HEK293 (cell line): ENCODE results near the gene CBY1.

Experiments
- BCL11A ChIP-seq: fragments of 450-650 bp; formaldehyde crosslinking; IDR thresholded peaks from 2 replicates; pipeline ENCODE4 v1.5.1; 2016; ENCODE audit warnings: low read depth, missing biosample characterization, missing genetic modification characterization
- GLI2 ChIP-seq: fragments of 450-650 bp; formaldehyde crosslinking; IDR thresholded peaks from 2 replicates; pipeline ENCODE4; 2017; ENCODE audit warnings: missing biosample characterization, missing genetic modification characterization, low read depth, borderline replicate concordance
- KLF1 ChIP-seq: fragments of 450-650 bp; formaldehyde crosslinking; IDR thresholded peaks from 2 replicates; pipeline ENCODE4 v1.5.1; 2016; ENCODE audit warnings: missing biosample characterization, missing genetic modification characterization
- OSR2 ChIP-seq: fragments of 450-650 bp; formaldehyde crosslinking; IDR thresholded peaks from 2 replicates; pipeline ENCODE4 v1.5.1; 2016; ENCODE audit warnings: missing biosample characterization, missing genetic modification characterization
- SP7 ChIP-seq: fragments of 450-650 bp; formaldehyde crosslinking; IDR thresholded peaks from 2 replicates; pipeline ENCODE4 v1.5.1; 2016; ENCODE audit warnings: missing biosample characterization, missing genetic modification characterization
- TCF7L2 ChIP-seq: IDR thresholded peaks from 2 replicates; pipeline ENCODE4 v1.6.1; 2011; ENCODE audit warnings: low read depth, mild to moderate bottlenecking, inconsistent platforms, low read length, moderate library complexity, borderline replicate concordance
- TRIM28 ChIP-seq: IDR thresholded peaks from 2 replicates; pipeline ENCODE4 v1.6.1; 2011; ENCODE audit warnings: low read length, control low read depth, borderline replicate concordance
- YY1 ChIP-seq: fragments of 450-650 bp; formaldehyde crosslinking; IDR thresholded peaks from 2 replicates; pipeline ENCODE4 v1.5.1; 2018; ENCODE audit warnings: missing biosample characterization, missing genetic modification characterization
- ZBTB20 ChIP-seq: fragments of 450-650 bp; formaldehyde crosslinking; IDR thresholded peaks from 2 replicates; pipeline ENCODE4 v1.5.1; 2016; ENCODE audit warnings: missing biosample characterization, missing genetic modification characterization
- ZFP3 ChIP-seq: fragments of 450-650 bp; formaldehyde crosslinking; IDR thresholded peaks from 2 replicates; pipeline ENCODE4 v1.5.1; 2016; ENCODE audit warnings: low read depth, missing biosample characterization, missing genetic modification characterization
- ZIC2 ChIP-seq: fragments of 450-650 bp; formaldehyde crosslinking; IDR thresholded peaks from 2 replicates; pipeline ENCODE4 v1.5.1; 2016; ENCODE audit warnings: missing biosample characterization, missing genetic modification characterization
- ZNF121 ChIP-seq: fragments of 450-650 bp; formaldehyde crosslinking; IDR thresholded peaks from 2 replicates; pipeline ENCODE4 v1.5.1; 2016; ENCODE audit warnings: missing biosample characterization, missing genetic modification characterization
- ZNF132 ChIP-seq: fragments of 450-650 bp; formaldehyde crosslinking; IDR thresholded peaks from 2 replicates; pipeline ENCODE4 v1.5.1; 2017; ENCODE audit warnings: missing biosample characterization, missing genetic modification characterization, borderline replicate concordance
- ZNF146 ChIP-seq: fragments of 450-650 bp; formaldehyde crosslinking; IDR thresholded peaks from 2 replicates; pipeline ENCODE4 v1.5.1; 2016; ENCODE audit warnings: missing biosample characterization, missing genetic modification characterization
- ZNF155 ChIP-seq: fragments of 450-650 bp; formaldehyde crosslinking; IDR thresholded peaks from 2 replicates; pipeline ENCODE4 v1.5.1; 2016; ENCODE audit warnings: missing biosample characterization, missing genetic modification characterization
- ZNF23 ChIP-seq: fragments of 450-650 bp; formaldehyde crosslinking; IDR thresholded peaks from 2 replicates; pipeline ENCODE4 v1.5.1; 2016; ENCODE audit warnings: missing biosample characterization, missing genetic modification characterization, borderline replicate concordance
- ZNF266 ChIP-seq: fragments of 450-650 bp; formaldehyde crosslinking; IDR thresholded peaks from 2 replicates; pipeline ENCODE4 v1.5.1; 2016; ENCODE audit warnings: missing biosample characterization, missing genetic modification characterization, low read depth
- ZNF341 ChIP-seq: fragments of 450-650 bp; formaldehyde crosslinking; IDR thresholded peaks from 2 replicates; pipeline ENCODE4; 2016; ENCODE audit warnings: low read depth, missing biosample characterization, missing genetic modification characterization
- ZNF350 ChIP-seq: fragments of 450-650 bp; formaldehyde crosslinking; IDR thresholded peaks from 2 replicates; pipeline ENCODE4 v1.5.0; 2017; ENCODE audit warnings: missing biosample characterization, mild to moderate bottlenecking, missing genetic modification characterization
- ZNF473 ChIP-seq: fragments of 450-650 bp; formaldehyde crosslinking; IDR thresholded peaks from 2 replicates; pipeline ENCODE4 v1.5.1; 2017; ENCODE audit warnings: missing biosample characterization, missing genetic modification characterization
- ZNF596 ChIP-seq: fragments of 450-650 bp; IDR thresholded peaks from 2 replicates; pipeline ENCODE4 v1.5.0; 2018; ENCODE audit warnings: missing biosample characterization, mild to moderate bottlenecking, missing genetic modification characterization, moderate library complexity
- ZNF792 ChIP-seq: fragments of 450-650 bp; formaldehyde crosslinking; IDR thresholded peaks from 2 replicates; pipeline ENCODE4 v1.5.1; 2016; ENCODE audit warnings: missing biosample characterization, missing genetic modification characterization
- ZNF837 ChIP-seq: fragments of 450-650 bp; formaldehyde crosslinking; IDR thresholded peaks from 2 replicates; pipeline ENCODE4 v1.5.1; 2016; ENCODE audit warnings: missing biosample characterization, missing genetic modification characterization
- TF ChIP-seq, protein P1 (sequence below): fragments of 450-650 bp; formaldehyde crosslinking; IDR thresholded peaks from 2 replicates; pipeline ENCODE4 v1.5.1; 2017; ENCODE audit warnings: missing biosample characterization, missing genetic modification characterization
- TF ChIP-seq, protein P2 (sequence below): fragments of 450-650 bp; formaldehyde crosslinking; IDR thresholded peaks from 2 replicates; pipeline ENCODE4 v1.5.1; 2016; ENCODE audit warnings: missing biosample characterization, missing genetic modification characterization
- TF ChIP-seq, protein P3 (sequence below): fragments of 450-650 bp; formaldehyde crosslinking; conservative IDR thresholded peaks from 2 replicates; pipeline ENCODE4 v1.5.1; 2016; ENCODE audit warnings: low read depth, missing biosample characterization, missing genetic modification characterization
- TF ChIP-seq, protein P4 (sequence below): fragments of 450-650 bp; formaldehyde crosslinking; IDR thresholded peaks from 2 replicates; pipeline ENCODE4 v1.5.1; 2016; ENCODE audit warnings: missing biosample characterization, missing genetic modification characterization
- TF ChIP-seq, protein P5 (sequence below): fragments of 450-650 bp; formaldehyde crosslinking; IDR thresholded peaks from 2 replicates; pipeline ENCODE4 v1.5.1; 2016; ENCODE audit warnings: missing biosample characterization, missing genetic modification characterization

CBY1 gene

DNA sequence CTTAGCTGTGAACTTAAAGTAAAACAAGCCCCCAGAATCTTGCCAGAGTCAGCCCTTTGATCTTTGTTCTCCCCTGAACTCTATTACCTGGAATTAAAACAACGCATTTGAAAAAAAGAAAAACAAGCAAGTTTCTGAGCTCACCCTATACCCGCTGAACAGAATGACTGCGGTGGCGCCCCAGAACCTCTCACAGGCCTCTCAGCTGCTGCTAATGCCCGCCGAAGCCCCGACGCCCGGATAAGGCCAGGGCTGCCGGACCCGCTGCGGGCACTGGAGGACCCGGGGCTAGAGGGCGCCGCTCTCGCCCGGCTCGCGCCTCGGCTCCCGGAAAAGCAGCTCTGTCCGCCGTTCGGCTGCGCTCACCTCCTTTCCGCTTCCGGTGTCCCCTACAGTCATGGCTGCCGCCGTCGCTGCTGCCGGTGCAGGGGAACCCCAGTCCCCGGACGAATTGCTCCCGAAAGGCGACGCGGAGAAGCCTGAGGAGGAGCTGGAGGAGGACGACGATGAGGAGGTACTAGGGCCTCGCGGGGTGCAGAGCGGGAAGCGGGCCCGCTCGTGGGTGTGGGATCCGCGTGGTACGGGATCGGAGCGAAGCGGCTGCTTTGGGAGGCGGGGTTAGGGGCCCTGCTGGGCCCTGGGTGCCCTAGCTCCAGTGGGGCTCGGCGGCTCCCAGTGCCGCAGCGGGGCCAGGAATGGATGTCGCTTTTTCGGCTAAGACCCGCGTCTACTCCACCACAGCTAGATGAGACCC lies 25.3 kb downstream of the CBY1 start, which contains the start of gene TOMM22 (continued):
- TF ChIP-seq, protein P1, sequence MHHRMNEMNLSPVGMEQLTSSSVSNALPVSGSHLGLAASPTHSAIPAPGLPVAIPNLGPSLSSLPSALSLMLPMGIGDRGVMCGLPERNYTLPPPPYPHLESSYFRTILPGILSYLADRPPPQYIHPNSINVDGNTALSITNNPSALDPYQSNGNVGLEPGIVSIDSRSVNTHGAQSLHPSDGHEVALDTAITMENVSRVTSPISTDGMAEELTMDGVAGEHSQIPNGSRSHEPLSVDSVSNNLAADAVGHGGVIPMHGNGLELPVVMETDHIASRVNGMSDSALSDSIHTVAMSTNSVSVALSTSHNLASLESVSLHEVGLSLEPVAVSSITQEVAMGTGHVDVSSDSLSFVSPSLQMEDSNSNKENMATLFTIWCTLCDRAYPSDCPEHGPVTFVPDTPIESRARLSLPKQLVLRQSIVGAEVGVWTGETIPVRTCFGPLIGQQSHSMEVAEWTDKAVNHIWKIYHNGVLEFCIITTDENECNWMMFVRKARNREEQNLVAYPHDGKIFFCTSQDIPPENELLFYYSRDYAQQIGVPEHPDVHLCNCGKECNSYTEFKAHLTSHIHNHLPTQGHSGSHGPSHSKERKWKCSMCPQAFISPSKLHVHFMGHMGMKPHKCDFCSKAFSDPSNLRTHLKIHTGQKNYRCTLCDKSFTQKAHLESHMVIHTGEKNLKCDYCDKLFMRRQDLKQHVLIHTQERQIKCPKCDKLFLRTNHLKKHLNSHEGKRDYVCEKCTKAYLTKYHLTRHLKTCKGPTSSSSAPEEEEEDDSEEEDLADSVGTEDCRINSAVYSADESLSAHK (tag by site-specific recombination): peak; percentile 33
- no peak for TF ChIP-seq ZNF837 (tag by site-specific recombination)
- peak; percentile 70; the same call in 1 of the 2 replicates for TF ChIP-seq BCL11A (tag by site-specific recombination)
- TF ChIP-seq ZNF596 (tag by site-specific recombination): no peak
- no peak for TF ChIP-seq ZNF23
- no peak for TF ChIP-seq ZNF132 (tag by site-specific recombination)
- no peak for TF ChIP-seq ZFP3 (tag by site-specific recombination)
- TF ChIP-seq ZNF146 (tag by site-specific recombination): peak; percentile 20; the same call in 1 of the 2 replicates
- TF ChIP-seq TCF7L2: peak; percentile 75; the same call in 1 of the 2 replicates
- TF ChIP-seq ZIC2 (tag by site-specific recombination): peak; percentile 58
- peak; percentile 97 for TF ChIP-seq YY1 (tag by site-specific recombination)
- no peak for TF ChIP-seq ZNF350 (tag by site-specific recombination)
- TF ChIP-seq, protein P2, sequence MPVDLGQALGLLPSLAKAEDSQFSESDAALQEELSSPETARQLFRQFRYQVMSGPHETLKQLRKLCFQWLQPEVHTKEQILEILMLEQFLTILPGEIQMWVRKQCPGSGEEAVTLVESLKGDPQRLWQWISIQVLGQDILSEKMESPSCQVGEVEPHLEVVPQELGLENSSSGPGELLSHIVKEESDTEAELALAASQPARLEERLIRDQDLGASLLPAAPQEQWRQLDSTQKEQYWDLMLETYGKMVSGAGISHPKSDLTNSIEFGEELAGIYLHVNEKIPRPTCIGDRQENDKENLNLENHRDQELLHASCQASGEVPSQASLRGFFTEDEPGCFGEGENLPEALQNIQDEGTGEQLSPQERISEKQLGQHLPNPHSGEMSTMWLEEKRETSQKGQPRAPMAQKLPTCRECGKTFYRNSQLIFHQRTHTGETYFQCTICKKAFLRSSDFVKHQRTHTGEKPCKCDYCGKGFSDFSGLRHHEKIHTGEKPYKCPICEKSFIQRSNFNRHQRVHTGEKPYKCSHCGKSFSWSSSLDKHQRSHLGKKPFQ (tag by site-specific recombination): peak; percentile 85
- TF ChIP-seq ZNF155: no peak
- TF ChIP-seq SP7 (tag by site-specific recombination): peak; percentile 93
- TF ChIP-seq, protein P3, sequence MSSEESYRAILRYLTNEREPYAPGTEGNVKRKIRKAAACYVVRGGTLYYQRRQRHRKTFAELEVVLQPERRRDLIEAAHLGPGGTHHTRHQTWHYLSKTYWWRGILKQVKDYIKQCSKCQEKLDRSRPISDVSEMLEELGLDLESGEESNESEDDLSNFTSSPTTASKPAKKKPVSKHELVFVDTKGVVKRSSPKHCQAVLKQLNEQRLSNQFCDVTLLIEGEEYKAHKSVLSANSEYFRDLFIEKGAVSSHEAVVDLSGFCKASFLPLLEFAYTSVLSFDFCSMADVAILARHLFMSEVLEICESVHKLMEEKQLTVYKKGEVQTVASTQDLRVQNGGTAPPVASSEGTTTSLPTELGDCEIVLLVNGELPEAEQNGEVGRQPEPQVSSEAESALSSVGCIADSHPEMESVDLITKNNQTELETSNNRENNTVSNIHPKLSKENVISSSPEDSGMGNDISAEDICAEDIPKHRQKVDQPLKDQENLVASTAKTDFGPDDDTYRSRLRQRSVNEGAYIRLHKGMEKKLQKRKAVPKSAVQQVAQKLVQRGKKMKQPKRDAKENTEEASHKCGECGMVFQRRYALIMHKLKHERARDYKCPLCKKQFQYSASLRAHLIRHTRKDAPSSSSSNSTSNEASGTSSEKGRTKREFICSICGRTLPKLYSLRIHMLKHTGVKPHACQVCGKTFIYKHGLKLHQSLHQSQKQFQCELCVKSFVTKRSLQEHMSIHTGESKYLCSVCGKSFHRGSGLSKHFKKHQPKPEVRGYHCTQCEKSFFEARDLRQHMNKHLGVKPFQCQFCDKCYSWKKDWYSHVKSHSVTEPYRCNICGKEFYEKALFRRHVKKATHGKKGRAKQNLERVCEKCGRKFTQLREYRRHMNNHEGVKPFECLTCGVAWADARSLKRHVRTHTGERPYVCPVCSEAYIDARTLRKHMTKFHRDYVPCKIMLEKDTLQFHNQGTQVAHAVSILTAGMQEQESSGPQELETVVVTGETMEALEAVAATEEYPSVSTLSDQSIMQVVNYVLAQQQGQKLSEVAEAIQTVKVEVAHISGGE: peak; percentile 98
- TF ChIP-seq OSR2 (tag by site-specific recombination): no peak
- peak; percentile 85; the same call in 1 of the 2 replicates for TF ChIP-seq TRIM28
- no peak for TF ChIP-seq ZNF792 (tag by site-specific recombination)
- no peak for TF ChIP-seq ZNF341 (tag by site-specific recombination)
- TF ChIP-seq, protein P4, sequence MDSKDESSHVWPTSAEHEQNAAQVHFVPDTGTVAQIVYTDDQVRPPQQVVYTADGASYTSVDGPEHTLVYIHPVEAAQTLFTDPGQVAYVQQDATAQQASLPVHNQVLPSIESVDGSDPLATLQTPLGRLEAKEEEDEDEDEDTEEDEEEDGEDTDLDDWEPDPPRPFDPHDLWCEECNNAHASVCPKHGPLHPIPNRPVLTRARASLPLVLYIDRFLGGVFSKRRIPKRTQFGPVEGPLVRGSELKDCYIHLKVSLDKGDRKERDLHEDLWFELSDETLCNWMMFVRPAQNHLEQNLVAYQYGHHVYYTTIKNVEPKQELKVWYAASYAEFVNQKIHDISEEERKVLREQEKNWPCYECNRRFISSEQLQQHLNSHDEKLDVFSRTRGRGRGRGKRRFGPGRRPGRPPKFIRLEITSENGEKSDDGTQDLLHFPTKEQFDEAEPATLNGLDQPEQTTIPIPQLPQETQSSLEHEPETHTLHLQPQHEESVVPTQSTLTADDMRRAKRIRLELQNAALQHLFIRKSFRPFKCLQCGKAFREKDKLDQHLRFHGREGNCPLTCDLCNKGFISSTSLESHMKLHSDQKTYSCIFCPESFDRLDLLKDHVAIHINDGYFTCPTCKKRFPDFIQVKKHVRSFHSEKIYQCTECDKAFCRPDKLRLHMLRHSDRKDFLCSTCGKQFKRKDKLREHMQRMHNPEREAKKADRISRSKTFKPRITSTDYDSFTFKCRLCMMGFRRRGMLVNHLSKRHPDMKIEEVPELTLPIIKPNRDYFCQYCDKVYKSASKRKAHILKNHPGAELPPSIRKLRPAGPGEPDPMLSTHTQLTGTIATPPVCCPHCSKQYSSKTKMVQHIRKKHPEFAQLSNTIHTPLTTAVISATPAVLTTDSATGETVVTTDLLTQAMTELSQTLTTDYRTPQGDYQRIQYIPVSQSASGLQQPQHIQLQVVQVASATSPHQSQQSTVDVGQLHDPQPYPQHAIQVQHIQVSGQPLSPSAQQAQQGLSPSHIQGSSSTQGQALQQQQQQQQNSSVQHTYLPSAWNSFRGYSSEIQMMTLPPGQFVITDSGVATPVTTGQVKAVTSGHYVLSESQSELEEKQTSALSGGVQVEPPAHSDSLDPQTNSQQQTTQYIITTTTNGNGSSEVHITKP (tag by site-specific recombination): peak; percentile 40; the same call in 1 of the 2 replicates
- peak; percentile 94 for TF ChIP-seq ZBTB20 (tag by site-specific recombination)
- TF ChIP-seq, protein P5, sequence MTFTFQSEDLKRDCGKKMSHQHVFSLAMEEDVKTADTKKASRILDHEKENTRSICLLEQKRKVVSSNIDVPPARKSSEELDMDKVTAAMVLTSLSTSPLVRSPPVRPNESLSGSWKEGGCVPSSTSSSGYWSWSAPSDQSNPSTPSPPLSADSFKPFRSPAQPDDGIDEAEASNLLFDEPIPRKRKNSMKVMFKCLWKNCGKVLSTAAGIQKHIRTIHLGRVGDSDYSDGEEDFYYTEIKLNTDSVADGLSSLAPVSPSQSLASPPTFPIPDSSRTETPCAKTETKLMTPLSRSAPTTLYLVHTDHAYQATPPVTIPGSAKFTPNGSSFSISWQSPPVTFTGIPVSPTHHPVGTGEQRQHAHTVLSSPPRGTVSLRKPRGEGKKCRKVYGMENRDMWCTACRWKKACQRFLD (tag by site-specific recombination): no peak
- peak; percentile 98 for TF ChIP-seq ZNF121 (tag by site-specific recombination)
- TF ChIP-seq ZNF473: no peak
- no peak for TF ChIP-seq ZNF266
- TF ChIP-seq GLI2 (tag by site-specific recombination): no peak
- no peak for TF ChIP-seq KLF1
